Activated CD4-positive, alpha-beta T cell treated with anti-CD3 and anti-CD28 coated beads, Interleukin-2, amount 50 U/mL, for 1 hour (primary cell): ENCODE measurements around the gene PGLYRP4.

Source experiments
- DNase-seq: peaks from one replicate; pipeline ENCODE4 v3.0.0-alpha.2; 2020

Gene PGLYRP4, protein sequence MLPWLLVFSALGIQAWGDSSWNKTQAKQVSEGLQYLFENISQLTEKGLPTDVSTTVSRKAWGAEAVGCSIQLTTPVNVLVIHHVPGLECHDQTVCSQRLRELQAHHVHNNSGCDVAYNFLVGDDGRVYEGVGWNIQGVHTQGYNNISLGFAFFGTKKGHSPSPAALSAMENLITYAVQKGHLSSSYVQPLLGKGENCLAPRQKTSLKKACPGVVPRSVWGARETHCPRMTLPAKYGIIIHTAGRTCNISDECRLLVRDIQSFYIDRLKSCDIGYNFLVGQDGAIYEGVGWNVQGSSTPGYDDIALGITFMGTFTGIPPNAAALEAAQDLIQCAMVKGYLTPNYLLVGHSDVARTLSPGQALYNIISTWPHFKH

DNA sequence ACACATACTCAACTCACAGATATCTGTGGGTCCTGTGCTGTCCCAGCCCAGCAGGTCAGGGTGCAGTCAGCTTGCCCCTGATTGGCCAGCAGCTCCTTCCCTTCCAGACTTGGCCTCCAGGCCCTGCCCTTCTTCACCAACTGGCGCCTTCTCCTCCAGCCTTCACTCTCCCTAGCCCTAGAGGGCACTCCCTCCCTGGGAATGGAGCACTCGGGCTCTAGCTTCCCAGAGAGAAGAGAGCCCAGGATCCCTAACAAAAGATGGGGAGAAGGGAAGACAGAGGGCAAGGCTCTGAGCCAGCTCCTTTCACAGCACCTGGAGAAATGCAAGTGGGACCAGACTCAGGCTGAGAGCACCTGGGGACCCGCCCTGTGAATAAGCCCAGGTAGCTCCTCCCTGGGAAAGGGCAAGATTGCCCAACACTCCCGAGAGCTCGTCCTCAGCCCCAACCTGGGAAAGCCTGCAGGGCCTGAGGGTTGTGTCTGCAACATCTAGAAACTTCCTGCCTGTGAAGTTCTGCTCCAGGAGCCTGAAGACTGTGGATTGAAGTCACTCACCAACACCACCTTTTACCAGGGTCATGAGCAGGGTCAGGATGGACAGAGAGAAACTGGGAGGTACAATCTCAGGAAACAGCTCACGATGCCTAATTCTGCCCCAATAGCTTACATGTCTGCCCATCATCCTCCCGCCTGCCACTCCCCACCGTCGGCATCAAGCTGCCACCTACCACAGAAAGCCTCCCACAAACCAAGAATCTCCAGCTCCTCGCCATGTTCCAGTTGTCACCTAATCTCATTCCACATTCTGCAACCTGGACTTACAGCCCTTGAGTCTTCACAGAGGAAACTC, at the start of gene PGLYRP4:
TSS of gene PGLYRP4 (minus strand) at position 331 of the 852 bp plus-strand sequence. CDS start 909 bp downstream, outside the sequence.
- DNase-seq: no peak

GRCh38 chr1:153397924-153398651, 49.4 kb upstream of the PGLYRP4 start:
- no peak for DNase-seq

GRCh38 chr1:153397051-153397923, 48.6 kb upstream of the PGLYRP4 start:
- DNase-seq: no peak

DNA sequence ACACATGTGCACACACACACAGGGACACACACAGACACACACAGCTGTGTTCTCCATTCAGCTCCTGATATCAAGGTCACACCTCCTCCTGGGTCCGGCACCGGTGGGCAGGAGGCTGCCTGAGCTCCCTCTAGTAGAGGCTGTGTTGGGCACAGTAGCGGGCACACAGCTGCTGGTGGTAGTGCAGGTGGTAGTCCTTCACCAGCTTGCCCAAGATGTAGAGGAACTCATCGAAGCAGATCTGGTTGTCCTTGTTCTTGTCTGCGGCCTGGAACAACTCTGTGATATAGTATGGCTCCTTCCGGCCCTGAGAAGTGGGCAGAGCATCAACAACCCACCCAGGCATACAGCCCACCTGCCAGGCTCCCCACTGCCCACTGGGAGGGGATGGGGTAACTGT, 47.8 kb upstream of the PGLYRP4 start:
- DNase-seq: no peak

DNA sequence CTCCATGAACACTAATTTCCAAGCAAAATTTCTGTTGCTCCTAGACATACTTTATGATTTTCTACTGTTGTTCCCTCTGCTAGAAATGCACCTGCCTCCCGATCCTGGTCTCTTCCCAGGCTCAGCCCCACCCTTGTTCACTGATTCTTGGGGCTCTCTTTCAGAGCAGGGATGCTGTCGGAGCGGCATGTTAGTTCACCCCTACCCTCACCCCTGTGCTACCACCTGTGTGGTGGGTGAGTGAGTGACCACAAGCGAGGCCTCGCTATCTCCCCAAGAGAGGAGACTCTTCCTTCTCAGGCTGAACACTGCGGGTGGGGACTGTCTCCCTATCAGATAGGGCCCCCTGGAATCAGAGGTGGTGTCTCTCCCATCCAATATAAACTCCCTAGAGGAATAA, 47.1 kb upstream of the PGLYRP4 start:
- no peak for DNase-seq

GRCh38 chr1:153395136-153395685, 46.6 kb upstream of the PGLYRP4 start:
- no peak for DNase-seq

DNA sequence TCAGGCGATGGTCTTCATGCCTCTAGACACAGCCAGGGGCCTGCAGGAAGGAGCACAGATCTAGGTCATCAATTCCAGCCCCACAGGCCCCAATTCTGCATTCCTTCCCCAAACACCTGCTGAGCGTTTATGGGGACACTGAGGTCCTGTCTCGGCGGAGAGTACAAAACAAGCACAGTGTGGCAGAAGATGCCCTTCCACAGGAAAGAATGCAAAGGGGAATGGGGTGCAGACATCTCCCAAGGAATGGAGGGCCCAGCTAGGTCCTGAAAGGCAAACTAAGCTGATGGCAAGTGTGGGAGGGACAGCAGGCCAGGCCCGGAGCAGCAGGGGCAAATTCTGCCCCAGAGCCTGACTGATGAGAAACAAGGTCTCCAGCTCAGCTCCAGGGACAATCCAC, 45.8 kb upstream of the PGLYRP4 start:
- no peak for DNase-seq

- DNase-seq: no peak
These were observed 45.3 kb upstream of the PGLYRP4 start for GRCh38 chr1:153393926-153394325.

- no peak for DNase-seq
These were observed 44.2 kb upstream of the PGLYRP4 start for GRCh38 chr1:153392822-153393221.

DNA sequence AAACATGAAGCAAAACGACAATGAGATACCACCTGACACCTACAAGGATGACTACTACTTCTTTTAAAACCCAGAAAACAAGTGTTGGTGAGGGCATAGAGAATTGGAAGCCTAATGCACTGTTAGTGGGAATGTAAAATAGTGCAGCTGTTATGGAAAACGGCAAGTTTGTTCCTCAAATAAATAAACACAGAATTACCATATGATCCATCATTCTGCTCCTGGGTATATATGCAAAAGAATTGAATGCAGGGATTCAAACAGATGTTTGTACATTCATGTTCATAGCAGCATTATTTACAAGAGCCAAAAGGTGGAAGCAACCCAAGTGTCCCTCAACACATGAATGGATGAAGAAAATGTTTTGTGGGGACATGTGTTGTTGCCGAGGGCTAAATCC, 43.6 kb upstream of the PGLYRP4 start:
- DNase-seq: no peak

DNA sequence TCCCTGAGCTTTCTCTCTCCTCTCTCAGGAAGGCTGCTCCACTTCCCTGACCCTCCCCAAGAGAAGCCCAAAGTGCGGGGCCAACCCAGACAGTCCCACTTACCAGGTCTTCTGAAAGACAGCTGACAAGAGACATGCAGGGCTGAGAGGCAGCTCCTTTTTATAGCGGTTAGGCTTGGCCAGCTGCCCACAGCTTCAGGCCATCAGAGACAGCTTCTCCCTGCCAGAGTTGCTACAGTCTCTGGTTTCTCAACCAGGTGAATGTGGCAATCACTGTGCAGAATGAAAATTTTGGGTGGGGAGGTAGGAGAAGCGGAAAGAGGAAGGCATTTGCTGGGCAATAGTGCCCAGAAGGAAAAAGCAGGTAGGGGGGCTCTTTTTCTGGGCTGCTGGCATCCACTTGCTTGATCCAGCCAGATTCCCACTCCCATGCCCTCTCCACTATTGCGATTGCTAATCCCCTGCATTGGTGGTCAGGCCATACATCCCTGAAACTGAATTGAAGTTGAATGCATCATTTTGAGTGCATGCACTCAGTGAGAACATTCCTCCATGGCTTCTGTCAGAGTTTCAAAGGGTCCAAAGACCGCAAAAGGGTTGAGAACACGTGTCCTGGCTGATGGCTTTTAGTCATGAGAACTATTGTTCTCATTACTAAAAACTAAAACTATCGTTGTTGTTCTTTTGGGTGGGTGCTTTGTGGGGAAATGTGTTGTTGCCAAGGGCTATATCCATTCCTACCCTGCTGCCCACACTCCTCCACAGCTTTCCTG, 42.5 kb upstream of the PGLYRP4 start, which contains the start of gene S100A8:
TSS of gene S100A8 (minus strand) at position 136 of the 773 bp plus-strand sequence. CDS start 538 bp downstream, outside the sequence.
- no peak for DNase-seq

GRCh38 chr1:153389973-153390879, 41.6 kb upstream of the PGLYRP4 start:
- DNase-seq: no peak

GRCh38 chr1:153389401-153389800, 40.8 kb upstream of the PGLYRP4 start:
- no peak for DNase-seq

GRCh38 chr1:153387785-153388184, 39.1 kb upstream of the PGLYRP4 start:
- no peak for DNase-seq

DNA sequence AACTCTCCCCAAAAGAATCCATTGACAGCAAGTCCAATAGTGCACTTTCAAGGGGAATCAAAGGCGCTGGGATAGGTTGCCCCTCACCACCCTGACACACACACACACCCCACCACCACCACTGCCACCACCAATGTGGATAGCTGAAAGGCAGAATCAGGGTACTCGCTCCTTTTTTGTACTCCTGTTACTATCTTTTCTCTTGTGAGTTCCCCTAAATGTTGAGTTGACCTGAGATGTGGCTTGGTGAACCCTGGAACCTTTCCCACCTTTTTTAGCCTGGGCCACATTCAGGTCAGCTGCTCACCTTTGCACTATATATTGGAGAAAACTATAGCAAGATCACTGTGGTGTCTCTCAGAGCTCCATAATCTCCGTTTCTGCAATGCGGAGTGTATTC, 38.4 kb upstream of the PGLYRP4 start:
- DNase-seq: no peak

DNA sequence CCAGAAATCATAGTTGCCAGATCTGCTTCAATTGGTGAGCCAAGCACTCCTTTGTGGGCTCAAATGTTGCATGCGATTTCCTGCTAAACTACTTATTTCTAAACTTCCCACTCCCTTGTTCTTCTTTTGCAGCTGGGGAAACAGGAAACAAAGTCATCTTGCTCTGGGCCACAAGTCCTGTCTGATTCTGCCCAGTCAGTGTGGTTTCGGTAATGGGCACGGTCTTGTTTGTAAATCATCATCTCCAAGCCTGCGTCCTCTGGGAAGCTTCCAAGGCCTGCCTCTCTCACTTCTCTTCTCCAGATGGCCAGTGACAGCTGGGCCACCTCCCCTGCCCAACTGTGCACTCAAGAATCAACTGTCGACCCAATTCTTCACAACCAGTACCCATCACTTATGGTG, 37.9 kb upstream of the PGLYRP4 start:
- no peak for DNase-seq

DNA sequence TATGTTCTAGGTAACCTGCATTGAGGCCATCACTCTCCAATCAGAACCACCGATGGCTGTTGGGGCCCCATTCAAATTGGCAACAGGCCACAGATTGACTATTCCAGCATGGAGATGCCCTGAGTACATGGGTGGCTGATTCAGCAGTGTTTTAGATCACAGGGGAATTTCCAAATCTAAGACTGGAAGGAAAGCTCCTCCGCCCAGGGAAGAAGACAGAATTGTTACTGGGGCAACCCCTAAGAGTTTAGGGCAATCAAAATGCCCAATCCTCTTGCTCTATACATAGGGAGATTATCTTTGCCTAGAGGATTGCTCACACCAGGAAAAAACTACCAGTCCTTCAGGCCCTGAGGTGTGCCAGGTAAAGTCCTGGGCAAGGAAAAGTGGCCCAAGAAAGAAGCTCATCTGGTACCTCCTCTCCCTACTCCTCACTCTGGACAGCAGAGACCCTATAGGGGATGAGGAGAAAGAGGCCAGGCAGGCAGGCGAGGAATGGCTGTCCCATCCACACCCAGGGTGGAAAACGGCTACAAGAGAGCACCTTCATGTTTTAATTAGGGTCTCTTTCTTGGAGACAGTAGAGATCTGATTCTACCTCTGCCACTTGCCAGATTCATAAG, 36.4 kb upstream of the PGLYRP4 start:
- DNase-seq: no peak

DNA sequence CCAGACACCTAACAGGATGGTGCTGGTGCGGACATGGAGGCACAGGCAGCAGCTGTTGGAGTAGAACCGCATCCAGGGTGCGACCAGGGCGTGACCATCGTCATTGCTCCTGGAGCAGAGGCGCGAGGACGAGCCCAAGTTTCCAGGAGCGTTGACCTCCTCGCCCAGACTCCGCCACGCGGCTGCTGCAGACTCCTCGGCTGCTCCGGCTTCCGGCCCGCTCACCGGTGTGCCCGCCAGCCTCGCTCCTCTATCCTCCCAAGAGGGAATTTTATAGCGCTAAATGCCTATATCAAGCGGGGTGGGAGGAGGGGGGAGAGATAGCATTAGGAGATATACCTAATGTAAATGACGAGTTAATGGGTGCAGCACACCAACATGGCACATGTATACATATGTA, 32.1 kb upstream of the PGLYRP4 start:
- no peak for DNase-seq

GRCh38 chr1:153379591-153379990, 30.9 kb upstream of the PGLYRP4 start:
- no peak for DNase-seq

- no peak for DNase-seq
These were observed 26.9 kb upstream of the PGLYRP4 start, which contains the start of gene S100A12 for GRCh38 chr1:153375511-153375910. TSS of gene S100A12 (minus strand) at chr1:153375621. CDS start at chr1:153374592, 1,029 bp downstream.
